H9 (cell line): ENCODE data around the gene PPIF. TPM values are rescaled to one million over a fixed set of nuclear protein-coding genes. Genes with fewer than 3 reads are reported as not detected.

Experiments
- DNase-seq: peaks from one replicate; pipeline ENCODE4 v3.0.0-alpha.2; 2017
- H2AFZ ChIP-seq: one replicate; pipeline ENCODE4 v1.6.1; 2013; ENCODE audit warnings: mild to moderate bottlenecking, low read length, control low read depth, moderate library complexity
- H2AK5ac ChIP-seq: 2 replicates; pipeline ENCODE4 v1.6.1; 2013; ENCODE audit warnings: low read length, control low read depth, mixed read lengths; ENCODE audit not compliant: insufficient read length
- H2BK120ac ChIP-seq: one replicate; pipeline ENCODE4 v1.6.1; 2013; ENCODE audit warnings: low read depth, mild to moderate bottlenecking, low read length, control low read depth, inconsistent platforms; ENCODE audit not compliant: poor library complexity, severe bottlenecking
- H2BK12ac ChIP-seq: 2 replicates; pipeline ENCODE4 v1.6.1; 2013; ENCODE audit warnings: low read length, control low read depth, mixed read lengths, low read depth; ENCODE audit not compliant: insufficient read length
- H2BK15ac ChIP-seq: 2 replicates; pipeline ENCODE4 v1.6.1; 2013; ENCODE audit warnings: low read depth, low read length, control low read depth
- H2BK20ac ChIP-seq: one replicate; pipeline ENCODE4 v1.6.1; 2013; ENCODE audit warnings: low read depth, mild to moderate bottlenecking, low read length, control low read depth, inconsistent platforms; ENCODE audit not compliant: poor library complexity, severe bottlenecking
- H2BK5ac ChIP-seq: 2 replicates; pipeline ENCODE4 v1.6.1; 2013; ENCODE audit warnings: low read length, control low read depth, mixed read lengths; ENCODE audit not compliant: insufficient read length
- H3K14ac ChIP-seq: 2 replicates; pipeline ENCODE4 v1.6.1; 2013; ENCODE audit warnings: low read length, control low read depth; ENCODE audit not compliant: insufficient read depth
- H3K18ac ChIP-seq: 2 replicates; pipeline ENCODE4 v1.6.1; 2013; ENCODE audit warnings: low read depth, mild to moderate bottlenecking, mixed read lengths, low read length, control low read depth; ENCODE audit not compliant: insufficient read length
- H3K23ac ChIP-seq: 2 replicates; pipeline ENCODE4 v1.6.1; 2013; ENCODE audit warnings: low read length, control low read depth, mixed read lengths, low read depth; ENCODE audit not compliant: insufficient read length
- H3K23me2 ChIP-seq: 2 replicates; pipeline ENCODE4 v1.6.1; 2013; ENCODE audit warnings: low read depth, mild to moderate bottlenecking, mixed read lengths, low read length, control low read depth; ENCODE audit not compliant: insufficient read length, poor library complexity, severe bottlenecking
- H3K27ac ChIP-seq: 2 replicates; pipeline ENCODE4 v1.5.1; 2013; ENCODE audit warnings: low read length, control low read depth, mixed read lengths, low read depth; ENCODE audit not compliant: insufficient read length
- H3K27me3 ChIP-seq: 2 replicates; pipeline ENCODE4 v1.6.1; 2013; ENCODE audit warnings: low read length, control low read depth, inconsistent platforms; ENCODE audit not compliant: insufficient read depth
- H3K4ac ChIP-seq: 2 replicates; pipeline ENCODE4 v1.6.1; 2013; ENCODE audit warnings: low read depth, mild to moderate bottlenecking, control low read depth, inconsistent platforms, low read length, moderate library complexity
- H3K4me1 ChIP-seq: 2 replicates; pipeline ENCODE4 v1.6.1; 2013; ENCODE audit warnings: low read length, control low read depth, inconsistent platforms; ENCODE audit not compliant: insufficient read depth
- H3K4me2 ChIP-seq: 2 replicates; pipeline ENCODE4 v1.6.1; 2013; ENCODE audit warnings: low read length, control low read depth, mixed read lengths; ENCODE audit not compliant: insufficient read length, insufficient read depth
- H3K56ac ChIP-seq: 2 replicates; pipeline ENCODE4 v1.6.1; 2013; ENCODE audit warnings: low read depth, mild to moderate bottlenecking, mixed read lengths, low read length, control low read depth; ENCODE audit not compliant: insufficient read length
- H3K79me1 ChIP-seq: 2 replicates; pipeline ENCODE4 v1.6.1; 2013; ENCODE audit warnings: low read depth, mild to moderate bottlenecking, moderate library complexity, low read length, control low read depth, inconsistent platforms; ENCODE audit not compliant: insufficient read depth, poor library complexity, severe bottlenecking
- H3K79me2 ChIP-seq: 2 replicates; pipeline ENCODE4 v1.6.1; 2013; ENCODE audit warnings: low read length, control low read depth, inconsistent platforms; ENCODE audit not compliant: insufficient read depth
- H3K9ac ChIP-seq: 2 replicates; pipeline ENCODE4 v1.6.1; 2013; ENCODE audit warnings: low read length, control low read depth, mixed read lengths; ENCODE audit not compliant: insufficient read length; ENCODE audit errors: extremely low read depth
- H3K9me3 ChIP-seq: one replicate; pipeline ENCODE4 v1.6.1; 2013; ENCODE audit warnings: low read depth, low read length, inconsistent platforms; ENCODE audit not compliant: control insufficient read depth
- H3T11ph ChIP-seq: one replicate; pipeline ENCODE4 v1.6.1; 2013; ENCODE audit warnings: mild to moderate bottlenecking, low read length, control low read depth, inconsistent platforms
- H4K20me1 ChIP-seq: one replicate; pipeline ENCODE4 v1.6.1; 2013; ENCODE audit not compliant: control insufficient read depth, insufficient read length, insufficient read depth
- H4K5ac ChIP-seq: 2 replicates; pipeline ENCODE4 v1.6.1; 2013; ENCODE audit warnings: low read depth, mild to moderate bottlenecking, mixed read lengths, low read length, control low read depth; ENCODE audit not compliant: insufficient read length
- H4K8ac ChIP-seq: replicated peaks from 2 replicates; pipeline ENCODE4 v1.6.1; 2013; ENCODE audit warnings: low read length, control low read depth, mixed read lengths, low read depth; ENCODE audit not compliant: insufficient read length
- H4K91ac ChIP-seq: 2 replicates; pipeline ENCODE4 v1.6.1; 2013; ENCODE audit warnings: low read depth, mild to moderate bottlenecking, moderate library complexity, mixed read lengths, low read length, control low read depth; ENCODE audit not compliant: insufficient read length
- H3K27ac Mint-ChIP-seq, 3 experiments: 2 replicates in 2 of 3; 3 replicates in 1 of 3; pipeline ENCODE4 v1.8.0; 2020 to 2021; ENCODE audit warnings: mixed read lengths in 3 of 3, mild to moderate bottlenecking in 1 of 3, moderate library complexity in 1 of 3
- H3K27me3 Mint-ChIP-seq: 2 replicates; pipeline ENCODE4 v1.8.0; 2021; ENCODE audit warnings: low read depth, mild to moderate bottlenecking, moderate library complexity, mixed read lengths
- H3K36me3 Mint-ChIP-seq, 3 experiments: 2 replicates in 2 of 3; 3 replicates in 1 of 3; pipeline ENCODE4 v1.8.0; 2020 to 2021; ENCODE audit warnings: low read depth in 3 of 3, mixed read lengths in 3 of 3; ENCODE audit not compliant: insufficient read depth in 1 of 3
- H3K4me1 Mint-ChIP-seq, 2 experiments: 2 replicates each; pipeline ENCODE4 v1.8.0; 2020; ENCODE audit warnings: mixed read lengths in 2 of 2
- H3K4me3 Mint-ChIP-seq, 2 experiments: 2 replicates in 1 of 2; 3 replicates in 1 of 2; pipeline ENCODE4 v1.8.0; 2020 to 2021; ENCODE audit warnings: mild to moderate bottlenecking in 2 of 2, mixed read lengths in 2 of 2, moderate library complexity in 1 of 2
- H3K9me3 Mint-ChIP-seq, 2 experiments: 2 replicates in 1 of 2; 3 replicates in 1 of 2; pipeline ENCODE4 v1.8.0; 2020; ENCODE audit warnings: mild to moderate bottlenecking in 2 of 2, mixed read lengths in 2 of 2, moderate library complexity in 1 of 2
- WGBS: extraction: QIAGEN DNeasy Blood & Tissue Kit; methylation state at CpG from one replicate; pipeline ENCODE4 v1.1.7; 2013; ENCODE audit warnings: missing lambda C conversion rate, low lambda C conversion rate, mixed read lengths; ENCODE audit not compliant: insufficient read length; ENCODE audit errors: extremely low coverage; 5-methylcytosine and 5-hydroxymethylcytosine counted together
- total RNA-seq: library from RNA; stranded (reverse); gene quantifications from 2 replicates; pipeline ENCODE4 v1.2.1, GENCODE V29; 2021
- TF ChIP-seq, protein P1 (sequence below): fragments of 200-600 bp; sonication (generic); conservative IDR thresholded peaks from 3 replicates; pipeline ENCODE4 v1.8.0; 2021; ENCODE audit warnings: antibody characterized with exemption, mild to moderate bottlenecking

PPIF gene
- total RNA-seq, 1 experiment from 2014 or later = 79.7 TPM

DNA sequence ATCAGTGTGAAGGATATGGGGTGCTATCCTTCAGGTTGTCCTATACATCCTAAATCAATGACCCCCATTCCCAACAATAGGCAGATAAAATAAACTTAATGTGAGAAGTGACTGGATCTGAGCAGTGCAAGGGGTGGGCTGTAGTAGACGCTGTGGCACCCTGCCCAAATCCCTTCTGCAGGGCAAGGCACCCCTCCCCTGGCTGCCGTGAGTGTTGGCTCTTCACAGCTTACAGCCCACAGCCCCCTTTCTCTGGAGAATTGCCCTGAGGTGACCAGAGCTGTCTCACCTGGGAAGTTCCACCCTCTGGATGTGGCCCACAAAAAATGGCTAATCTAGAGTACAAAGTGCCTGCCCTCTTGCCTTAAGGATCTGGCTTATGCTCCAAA lies 25.8 kb upstream of the PPIF start:
- no peak overlapping the region for H3K27ac Mint-ChIP-seq
- peaks cover 4 to 9% of the 10 kb centered on the region in 2 experiments; a peak in 4 of 5 replicates for H3K9me3 Mint-ChIP-seq
- Histone ChIP-seq H3K4me1 (peaks cover 10% of the 10 kb centered on the region; the same call in 1 of the 2 replicates), H3K79me2 (no peaks in the 10 kb centered on the region), H3K79me1 (no peaks in the 10 kb centered on the region), H2BK15ac (no peak overlapping the region), H3K9me3 (no peaks in the 10 kb centered on the region), H2AK5ac (no peak overlapping the region), H3K56ac (no peak overlapping the region), H3K14ac (no peak overlapping the region), H3K18ac (no peak overlapping the region), H2BK120ac (no peak overlapping the region), H2BK5ac (no peak overlapping the region), H4K91ac (no peak overlapping the region), H2BK20ac (no peak overlapping the region), H3K9ac (no peak overlapping the region), H4K20me1 (no peaks in the 10 kb centered on the region), H3T11ph (no peak overlapping the region), H4K5ac (no peak overlapping the region), H4K8ac (no peak overlapping the region), H3K23me2 (no peaks in the 10 kb centered on the region), H3K27me3 (no peaks in the 10 kb centered on the region), H2AFZ (no peak overlapping the region), H3K4me2 (no peak overlapping the region), H3K4ac (no peak overlapping the region), H2BK12ac (no peak overlapping the region), H3K27ac (no peak overlapping the region), H3K23ac (no peak overlapping the region)
- peaks cover 0 to 5% (median 0%) of the 10 kb centered on the region in 3 experiments; a peak in 2 of 7 replicates for H3K36me3 Mint-ChIP-seq
- DNase-seq = no peak
- H3K4me1 Mint-ChIP-seq = peaks cover 25% of the 10 kb centered on the region in 2 experiments
- no peak overlapping the region for H3K4me3 Mint-ChIP-seq
- H3K27me3 Mint-ChIP-seq = peaks cover 17% of the 10 kb centered on the region
- TF ChIP-seq, protein P1, sequence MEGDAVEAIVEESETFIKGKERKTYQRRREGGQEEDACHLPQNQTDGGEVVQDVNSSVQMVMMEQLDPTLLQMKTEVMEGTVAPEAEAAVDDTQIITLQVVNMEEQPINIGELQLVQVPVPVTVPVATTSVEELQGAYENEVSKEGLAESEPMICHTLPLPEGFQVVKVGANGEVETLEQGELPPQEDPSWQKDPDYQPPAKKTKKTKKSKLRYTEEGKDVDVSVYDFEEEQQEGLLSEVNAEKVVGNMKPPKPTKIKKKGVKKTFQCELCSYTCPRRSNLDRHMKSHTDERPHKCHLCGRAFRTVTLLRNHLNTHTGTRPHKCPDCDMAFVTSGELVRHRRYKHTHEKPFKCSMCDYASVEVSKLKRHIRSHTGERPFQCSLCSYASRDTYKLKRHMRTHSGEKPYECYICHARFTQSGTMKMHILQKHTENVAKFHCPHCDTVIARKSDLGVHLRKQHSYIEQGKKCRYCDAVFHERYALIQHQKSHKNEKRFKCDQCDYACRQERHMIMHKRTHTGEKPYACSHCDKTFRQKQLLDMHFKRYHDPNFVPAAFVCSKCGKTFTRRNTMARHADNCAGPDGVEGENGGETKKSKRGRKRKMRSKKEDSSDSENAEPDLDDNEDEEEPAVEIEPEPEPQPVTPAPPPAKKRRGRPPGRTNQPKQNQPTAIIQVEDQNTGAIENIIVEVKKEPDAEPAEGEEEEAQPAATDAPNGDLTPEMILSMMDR = no peak
- WGBS = no CpG with 5 or more reads among the region's 2 CpGs
